Putamen (tissue), 1 donor: ENCODE data around the gene CPNE5.

Experiments
- DNase-seq: peaks from one replicate; pipeline ENCODE4 v3.0.0-alpha.2; 2016; ENCODE audit warnings: low spot score

CPNE5 gene

GRCh38 chr6:36762123-36762522 lies 77.1 kb downstream of the CPNE5 start:
- DNase-seq, result no peak

GRCh38 chr6:36760685-36761435 lies 78.4 kb downstream of the CPNE5 start:
- DNase-seq, result peak; percentile 85

DNA sequence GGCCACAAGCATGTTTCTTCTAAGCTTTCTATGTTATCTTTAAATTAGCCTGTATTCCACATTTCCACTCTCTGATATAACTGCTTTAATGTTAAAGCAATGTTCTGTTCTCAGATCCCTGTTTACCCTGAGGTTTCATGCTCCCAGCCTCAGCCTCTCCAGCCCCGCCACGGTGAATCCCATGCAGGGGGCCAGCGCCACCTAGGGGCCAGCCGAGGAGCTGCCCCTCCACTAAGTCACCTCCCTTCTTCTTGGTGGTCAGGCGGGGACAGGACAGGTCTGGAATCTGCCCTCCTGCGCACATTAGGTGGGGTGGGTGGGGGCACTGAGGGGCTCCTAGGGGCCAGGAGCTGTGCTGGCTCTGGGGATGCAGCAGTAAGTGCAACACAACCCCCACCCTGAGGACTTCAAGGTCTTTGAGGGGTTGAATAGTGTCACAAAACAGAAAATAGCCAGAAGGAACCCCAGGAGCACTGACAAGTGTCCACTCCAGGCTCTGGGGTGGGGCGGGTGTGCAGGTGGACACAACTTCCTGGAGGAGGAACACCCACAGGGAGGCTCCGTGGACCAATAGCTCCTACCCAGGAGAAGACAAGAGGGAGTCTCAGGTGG lies 80.0 kb downstream of the CPNE5 start:
- peak; percentile 73 for DNase-seq

DNA sequence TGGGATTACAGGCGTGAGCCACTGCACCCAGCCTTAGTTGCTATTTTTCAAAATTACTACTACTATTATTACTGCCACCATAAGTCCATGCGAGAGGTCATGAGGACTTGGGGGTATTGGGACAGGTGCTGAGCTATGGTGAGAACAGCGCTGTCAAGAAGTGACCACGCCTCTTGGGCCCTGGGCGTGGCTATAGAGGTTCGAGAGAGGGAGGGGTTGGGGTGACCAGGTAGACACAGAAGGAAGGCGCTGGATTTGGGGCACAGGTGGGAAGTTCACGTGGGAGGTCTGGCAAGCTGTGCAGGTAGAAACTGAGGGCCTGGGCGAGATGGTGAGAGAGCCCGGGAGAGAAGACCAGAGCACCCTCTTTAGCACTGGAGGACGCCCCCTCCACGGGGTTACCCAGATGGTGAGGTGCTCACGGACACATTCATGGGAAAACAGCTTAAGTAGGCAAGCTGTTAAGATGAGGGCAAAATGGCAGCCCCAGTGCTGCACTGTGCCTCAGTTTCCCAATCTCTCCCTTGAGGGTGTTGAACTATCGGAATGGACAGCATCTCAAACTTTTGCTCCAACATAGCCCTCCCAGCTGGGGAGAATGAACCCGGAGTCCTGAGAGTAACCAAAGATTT lies 80.6 kb downstream of the CPNE5 start:
- no peak for DNase-seq

- DNase-seq, result no peak
Measured at GRCh38 chr6:36757943-36758508, 81.2 kb downstream of the CPNE5 start.

GRCh38 chr6:36757206-36757605 lies 82.0 kb downstream of the CPNE5 start:
- DNase-seq, result no peak

DNA sequence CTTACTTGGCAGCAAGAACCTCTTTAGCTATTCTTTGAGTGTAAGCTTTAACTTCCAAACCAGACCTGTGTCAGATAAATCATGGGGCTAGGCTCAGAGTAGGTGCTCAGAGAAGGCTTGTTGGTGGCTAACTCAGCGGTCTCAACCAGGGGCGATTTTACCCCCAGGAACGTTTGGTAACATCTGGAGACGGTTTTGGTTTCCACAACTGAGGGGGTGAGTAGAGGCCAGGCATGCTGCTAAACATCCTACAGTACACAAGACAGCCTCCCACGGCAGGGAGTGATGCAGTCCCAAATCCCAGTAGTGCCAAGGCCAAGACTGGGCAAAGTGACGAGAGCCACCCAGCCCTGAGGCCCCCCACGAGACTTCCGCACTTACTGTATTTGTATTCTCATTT lies 82.5 kb downstream of the CPNE5 start:
- DNase-seq, result no peak

DNA sequence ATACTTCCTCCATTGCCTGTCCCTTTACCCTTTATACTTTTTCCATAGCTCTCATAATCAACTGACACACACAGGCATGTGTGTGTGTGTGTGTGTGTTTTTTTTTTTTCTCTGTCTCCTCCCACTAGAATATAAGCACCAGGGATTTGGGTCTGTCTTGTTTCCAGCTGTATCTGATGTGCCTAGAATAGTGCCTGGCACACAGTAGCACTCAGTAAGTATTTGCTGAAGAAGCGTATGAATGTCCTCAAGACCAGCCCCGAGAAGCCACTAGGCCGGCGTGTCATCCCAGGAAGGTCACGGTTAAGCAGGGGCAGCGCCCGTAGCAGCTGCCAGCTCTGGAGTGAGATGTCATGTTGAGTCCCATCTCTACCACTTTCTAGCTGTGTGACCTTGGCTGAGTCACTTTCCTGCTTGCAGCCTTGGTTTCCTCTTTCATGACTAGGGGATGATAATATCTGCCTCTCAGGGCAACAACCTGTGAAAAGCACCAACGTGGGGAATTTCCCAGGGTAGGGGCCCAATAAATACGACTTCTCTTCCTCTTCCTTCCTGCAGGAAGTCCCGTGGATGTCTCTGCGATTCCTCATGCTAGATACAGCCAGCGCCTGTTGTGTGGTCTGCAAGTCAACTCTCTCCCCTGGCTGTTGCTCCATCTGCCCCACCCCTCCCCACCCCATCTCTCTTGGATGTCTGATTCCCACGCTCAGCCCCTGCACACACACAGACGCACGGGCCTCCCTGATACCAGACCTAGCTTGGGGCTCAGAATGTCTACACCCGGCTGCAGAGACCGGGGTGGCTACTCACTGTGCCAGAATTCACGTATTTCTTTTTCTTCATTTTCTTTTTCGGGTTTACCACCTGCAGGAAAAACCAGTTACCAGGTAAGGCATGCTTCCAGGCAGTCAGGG lies 83.6 kb downstream of the CPNE5 start:
- no peak for DNase-seq

GRCh38 chr6:36754582-36755434 lies 84.4 kb downstream of the CPNE5 start:
- DNase-seq, result no peak

GRCh38 chr6:36753671-36754405 lies 85.4 kb downstream of the CPNE5 start:
- DNase-seq, result no peak

DNA sequence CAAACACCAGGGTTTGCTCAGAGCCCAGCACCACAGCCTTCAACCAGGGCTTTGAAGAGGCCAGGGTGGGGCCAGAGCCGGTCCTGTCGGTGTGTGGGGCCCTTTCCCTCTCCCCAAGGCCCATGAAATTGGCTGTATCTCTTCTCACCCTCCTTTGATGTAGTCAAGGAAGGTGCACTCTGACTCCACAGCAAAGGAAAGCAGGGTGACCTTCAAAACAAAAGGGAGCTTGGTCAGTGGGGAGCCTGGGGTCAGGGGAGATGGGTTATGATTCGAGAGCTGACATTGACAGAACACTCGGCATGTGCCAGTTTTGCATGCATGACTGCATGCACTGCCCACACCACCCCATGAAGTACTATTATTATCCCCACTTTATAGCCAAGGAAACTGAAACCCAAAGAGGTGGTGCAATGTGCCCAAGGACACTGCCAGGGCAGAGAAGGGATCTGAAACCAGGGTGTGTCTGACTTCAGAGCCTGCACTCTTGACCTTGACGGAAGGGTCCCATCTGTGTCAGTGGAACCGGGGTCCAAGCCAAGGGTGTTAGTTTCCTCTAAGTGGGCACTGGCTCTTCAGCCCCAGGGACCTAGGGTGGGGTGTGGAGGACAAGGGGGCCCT lies 86.2 kb downstream of the CPNE5 start:
- DNase-seq, result no peak

- no peak for DNase-seq
Measured at GRCh38 chr6:36752187-36752885, 86.9 kb downstream of the CPNE5 start.

DNA sequence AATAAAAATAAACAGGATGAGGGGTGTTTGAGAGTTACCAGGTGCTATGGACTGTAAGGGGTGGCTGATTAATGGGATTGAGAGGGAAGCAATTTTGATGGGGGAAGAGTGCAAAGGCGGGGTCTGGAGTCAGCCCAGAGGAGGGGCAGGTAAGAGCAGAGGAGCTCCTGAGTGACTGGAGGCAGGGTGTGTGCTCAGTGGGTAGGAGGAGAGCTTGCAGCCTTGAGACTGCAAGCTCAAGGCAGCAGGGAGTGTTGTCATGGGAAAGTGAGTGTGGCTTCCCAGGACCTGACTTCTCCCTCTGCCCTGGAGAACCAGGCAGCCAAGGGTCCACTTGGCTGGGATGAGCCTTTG lies 87.4 kb downstream of the CPNE5 start:
- peak; percentile 47 for DNase-seq

GRCh38 chr6:36751091-36751490 lies 88.2 kb downstream of the CPNE5 start:
- no peak for DNase-seq

- DNase-seq, result no peak
Measured at GRCh38 chr6:36749829-36750489, 89.3 kb downstream of the CPNE5 start.

GRCh38 chr6:36746251-36746650 lies 93.0 kb downstream of the CPNE5 start:
- no peak for DNase-seq

DNA sequence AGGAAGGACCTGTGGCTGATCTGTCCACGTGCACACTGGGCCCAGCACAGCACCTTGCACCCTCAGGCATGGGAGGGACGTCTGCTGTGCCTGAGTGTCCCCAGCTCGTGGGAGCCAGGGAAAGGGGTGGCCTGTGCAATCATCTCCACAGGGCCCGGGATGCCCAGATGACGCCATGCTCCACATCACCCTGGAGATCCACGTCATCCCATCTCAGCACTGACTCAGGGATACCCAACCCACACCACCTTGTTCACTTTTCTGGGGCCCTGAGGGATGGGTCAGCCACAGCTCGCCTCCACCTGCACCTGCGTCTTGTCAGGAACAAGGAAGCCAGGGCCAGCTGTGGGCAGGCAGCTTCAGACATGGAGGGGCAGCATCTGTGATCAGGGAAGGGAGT lies 93.4 kb downstream of the CPNE5 start:
- no peak for DNase-seq

GRCh38 chr6:36745283-36745682 lies 94.0 kb downstream of the CPNE5 start:
- DNase-seq, result no peak

- no peak for DNase-seq
Measured at GRCh38 chr6:36744304-36744673, 95.0 kb downstream of the CPNE5 start.
